Nephron progenitor cell (in vitro differentiated cells): ENCODE data around the gene MAMDC2.

Source experiments
- DNase-seq: peaks from one replicate; pipeline ENCODE4 v3.0.0; 2021
- H3K27ac Mint-ChIP-seq: 2 replicates; pipeline ENCODE4 v1.8.0; 2021; ENCODE audit warnings: mild to moderate bottlenecking, moderate library complexity, mixed read lengths
- H3K27me3 Mint-ChIP-seq: 2 replicates; pipeline ENCODE4 v1.8.0; 2021; ENCODE audit warnings: mild to moderate bottlenecking, low read depth, mixed read lengths; ENCODE audit not compliant: poor library complexity
- H3K36me3 Mint-ChIP-seq: 2 replicates; pipeline ENCODE4 v1.8.0; 2021; ENCODE audit warnings: low read depth, mixed read lengths
- H3K4me1 Mint-ChIP-seq: 2 replicates; pipeline ENCODE4 v1.8.0; 2021; ENCODE audit warnings: mixed read lengths
- H3K4me3 Mint-ChIP-seq: 2 replicates; pipeline ENCODE4 v1.8.0; 2021; ENCODE audit warnings: mild to moderate bottlenecking, moderate library complexity, mixed read lengths
- H3K9me3 Mint-ChIP-seq: 2 replicates; pipeline ENCODE4 v1.8.0; 2021; ENCODE audit warnings: mild to moderate bottlenecking, moderate library complexity, mixed read lengths
- TF ChIP-seq, protein P1 (sequence below): fragments of 200-600 bp; sonication (generic); IDR thresholded peaks from 2 replicates; pipeline ENCODE4 v1.5.0; 2021; ENCODE audit warnings: antibody characterized with exemption

The MAMDC2 gene

DNA sequence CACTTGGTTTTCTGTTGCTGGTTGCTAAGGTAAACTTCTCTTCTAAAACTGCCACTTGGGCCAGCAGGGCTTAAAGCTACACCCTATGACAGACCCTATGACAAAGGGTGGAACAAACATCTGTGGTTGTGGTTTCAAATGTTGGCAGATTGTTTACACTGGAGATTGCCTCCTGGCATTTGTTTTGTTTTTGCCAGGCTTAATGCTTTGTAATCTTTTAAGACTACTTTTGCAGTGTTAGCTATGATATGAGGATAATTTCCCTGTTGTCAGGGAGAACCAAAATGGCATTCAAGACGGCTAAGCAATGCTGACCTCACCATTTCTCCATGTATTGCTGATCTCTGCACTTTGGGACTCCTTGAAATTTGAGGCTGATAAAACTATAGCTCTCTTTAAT, 50.3 kb downstream of the MAMDC2 start:
- TF ChIP-seq, protein P1, sequence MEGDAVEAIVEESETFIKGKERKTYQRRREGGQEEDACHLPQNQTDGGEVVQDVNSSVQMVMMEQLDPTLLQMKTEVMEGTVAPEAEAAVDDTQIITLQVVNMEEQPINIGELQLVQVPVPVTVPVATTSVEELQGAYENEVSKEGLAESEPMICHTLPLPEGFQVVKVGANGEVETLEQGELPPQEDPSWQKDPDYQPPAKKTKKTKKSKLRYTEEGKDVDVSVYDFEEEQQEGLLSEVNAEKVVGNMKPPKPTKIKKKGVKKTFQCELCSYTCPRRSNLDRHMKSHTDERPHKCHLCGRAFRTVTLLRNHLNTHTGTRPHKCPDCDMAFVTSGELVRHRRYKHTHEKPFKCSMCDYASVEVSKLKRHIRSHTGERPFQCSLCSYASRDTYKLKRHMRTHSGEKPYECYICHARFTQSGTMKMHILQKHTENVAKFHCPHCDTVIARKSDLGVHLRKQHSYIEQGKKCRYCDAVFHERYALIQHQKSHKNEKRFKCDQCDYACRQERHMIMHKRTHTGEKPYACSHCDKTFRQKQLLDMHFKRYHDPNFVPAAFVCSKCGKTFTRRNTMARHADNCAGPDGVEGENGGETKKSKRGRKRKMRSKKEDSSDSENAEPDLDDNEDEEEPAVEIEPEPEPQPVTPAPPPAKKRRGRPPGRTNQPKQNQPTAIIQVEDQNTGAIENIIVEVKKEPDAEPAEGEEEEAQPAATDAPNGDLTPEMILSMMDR: no peak
- no peaks in the 10 kb centered on the region for H3K36me3 Mint-ChIP-seq
- no peaks in the 10 kb centered on the region for H3K27me3 Mint-ChIP-seq
- H3K4me3 Mint-ChIP-seq: no peak overlapping the region
- DNase-seq: no peak
- no peak overlapping the region for H3K27ac Mint-ChIP-seq
- no peaks in the 10 kb centered on the region for H3K4me1 Mint-ChIP-seq
- no peaks in the 10 kb centered on the region for H3K9me3 Mint-ChIP-seq

DNA sequence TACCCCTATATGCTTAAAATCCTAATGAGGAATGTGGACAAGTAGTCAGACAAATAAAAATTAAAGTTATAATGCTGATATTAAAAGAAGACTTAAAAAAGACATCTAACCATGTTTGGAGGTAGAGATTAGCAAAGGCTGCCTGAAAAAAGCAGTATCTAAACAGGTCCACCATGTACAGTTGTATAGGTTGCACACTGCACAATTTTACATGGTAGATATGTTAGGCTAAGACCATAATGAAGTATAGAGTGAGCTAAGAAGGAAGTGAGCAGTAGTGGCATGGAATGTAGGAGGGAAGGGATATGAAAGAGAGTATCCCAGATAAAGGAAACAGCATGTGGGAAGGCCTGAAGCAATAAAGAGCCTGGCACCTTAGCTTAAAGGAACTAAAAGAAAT, 51.1 kb downstream of the MAMDC2 start:
- Mint-ChIP-seq H3K36me3 (no peaks in the 10 kb centered on the region), H3K9me3 (no peaks in the 10 kb centered on the region), H3K27me3 (peaks cover under 1% of the 10 kb centered on the region), H3K27ac (no peak overlapping the region), H3K4me3 (no peak overlapping the region), H3K4me1 (no peaks in the 10 kb centered on the region)
- DNase-seq: no peak
- TF ChIP-seq, protein P1: no peak

DNA sequence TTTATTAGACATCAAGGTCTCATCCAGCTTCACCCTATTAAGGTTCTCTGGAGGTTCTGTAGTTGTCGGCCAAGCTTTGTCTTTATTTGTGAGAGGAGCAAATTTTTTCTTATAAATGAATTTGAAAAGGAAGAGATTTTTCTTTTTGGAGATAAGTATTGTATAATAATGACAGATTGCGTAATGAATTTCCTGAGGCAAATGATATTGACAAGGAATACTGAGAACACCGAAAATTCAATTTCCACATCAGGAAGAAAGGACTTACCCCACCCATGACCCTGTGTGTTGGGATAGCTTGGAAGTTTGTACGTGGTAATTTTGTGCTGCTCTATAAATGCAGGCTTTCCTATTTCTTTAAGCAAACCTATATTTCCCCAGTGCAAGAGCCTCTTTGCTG, 53.5 kb downstream of the MAMDC2 start:
- H3K4me3 Mint-ChIP-seq: no peak overlapping the region
- no peaks in the 10 kb centered on the region for H3K9me3 Mint-ChIP-seq
- TF ChIP-seq, protein P1: no peak
- H3K27ac Mint-ChIP-seq: no peak overlapping the region
- peaks cover 2% of the 10 kb centered on the region for H3K27me3 Mint-ChIP-seq
- no peaks in the 10 kb centered on the region for H3K36me3 Mint-ChIP-seq
- DNase-seq: no peak
- H3K4me1 Mint-ChIP-seq: no peaks in the 10 kb centered on the region

DNA sequence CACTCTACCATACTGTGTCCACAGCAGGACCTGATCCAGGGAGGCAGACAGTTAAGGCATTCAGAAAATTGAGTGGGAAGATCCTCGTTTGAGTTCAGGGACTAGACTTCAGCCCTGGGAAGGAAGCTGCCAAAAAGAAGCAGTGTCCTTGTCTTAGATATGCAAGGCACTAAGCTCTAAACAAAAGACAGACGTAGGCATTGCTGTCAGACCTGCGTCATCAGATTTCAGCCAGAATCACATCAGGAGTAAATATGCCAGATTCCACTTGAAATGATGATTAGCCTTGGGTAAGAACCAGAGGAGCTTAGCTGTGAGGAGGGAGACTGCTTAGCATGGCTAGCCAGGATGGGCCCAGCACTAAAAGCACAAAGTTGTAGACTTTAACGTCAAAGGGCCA, 56.7 kb downstream of the MAMDC2 start:
- TF ChIP-seq, protein P1: no peak
- DNase-seq: no peak
- Mint-ChIP-seq H3K27me3 (peaks cover 2% of the 10 kb centered on the region), H3K27ac (no peak overlapping the region), H3K4me1 (no peaks in the 10 kb centered on the region), H3K9me3 (no peaks in the 10 kb centered on the region), H3K4me3 (no peak overlapping the region), H3K36me3 (no peaks in the 10 kb centered on the region)

DNA sequence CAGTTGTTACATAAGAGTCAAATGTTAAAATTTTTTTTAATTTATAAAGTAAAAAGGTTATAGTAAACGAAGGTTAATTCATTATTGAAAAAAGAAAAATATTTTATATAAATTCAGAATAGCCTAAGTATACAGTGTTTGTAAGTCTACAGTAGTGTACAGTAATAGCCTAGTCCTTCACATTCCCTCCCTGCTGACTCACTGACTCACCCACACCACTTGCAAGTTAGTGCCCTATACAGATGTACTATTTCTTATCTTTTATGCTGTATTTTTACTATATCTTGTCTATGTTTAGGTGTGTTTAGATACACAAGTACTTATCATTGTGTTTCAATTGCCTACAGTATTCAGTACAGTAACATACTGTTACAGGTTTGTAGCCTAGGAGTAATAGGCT, 57.6 kb downstream of the MAMDC2 start:
- Mint-ChIP-seq H3K4me1 (no peaks in the 10 kb centered on the region), H3K27me3 (peaks cover 2% of the 10 kb centered on the region), H3K4me3 (no peak overlapping the region), H3K9me3 (no peaks in the 10 kb centered on the region), H3K36me3 (no peaks in the 10 kb centered on the region), H3K27ac (no peak overlapping the region)
- TF ChIP-seq, protein P1: no peak
- DNase-seq: no peak

DNA sequence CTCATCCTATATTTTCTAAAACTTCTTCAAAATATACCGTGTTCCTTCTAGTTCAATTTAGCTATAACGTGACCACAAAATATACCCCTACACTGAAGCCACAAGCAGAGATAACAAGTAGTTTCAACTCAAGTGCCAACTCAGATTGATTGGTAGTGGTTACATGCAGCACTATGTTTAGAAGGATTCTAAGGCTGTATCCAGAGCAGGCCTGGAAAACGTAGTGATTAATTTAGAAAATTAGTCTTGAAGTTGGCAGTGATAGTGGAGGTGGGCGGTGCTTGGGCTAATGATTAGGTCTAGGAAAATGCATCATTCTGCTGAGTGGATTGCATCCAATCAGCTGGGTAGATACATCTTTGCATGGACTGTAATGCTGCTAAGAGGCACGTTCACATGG, 61.5 kb downstream of the MAMDC2 start:
- TF ChIP-seq, protein P1: no peak
- Mint-ChIP-seq H3K36me3 (no peaks in the 10 kb centered on the region), H3K4me3 (no peak overlapping the region), H3K27ac (no peak overlapping the region), H3K27me3 (no peaks in the 10 kb centered on the region), H3K4me1 (peaks cover 1% of the 10 kb centered on the region), H3K9me3 (no peaks in the 10 kb centered on the region)
- DNase-seq: no peak
